Panc1 (cell line): ENCODE measurements around the gene CDR2L.

Experiments
- CTCF ChIP-seq: fragments of 450-650 bp; IDR thresholded peaks from 2 replicates; pipeline ENCODE4 v1.5.1; 2017; ENCODE audit warnings: mild to moderate bottlenecking
- POLR2AphosphoS5 ChIP-seq: IDR thresholded peaks from 2 replicates; pipeline ENCODE4 v1.6.1; 2012; ENCODE audit warnings: mild to moderate bottlenecking, low read depth, low read length, moderate library complexity
- TCF7L2 ChIP-seq: IDR thresholded peaks from 2 replicates; pipeline ENCODE4 v1.6.1; 2011; ENCODE audit warnings: mild to moderate bottlenecking, low read depth, low read length, inconsistent platforms

- TF ChIP-seq CTCF (no peak), POLR2AphosphoS5 (no peak), TCF7L2 (no peak)
Measured at GRCh38 chr17:74949455-74950115, 37.8 kb upstream of the CDR2L start.
